Fibroblast of gingiva (primary cell): ENCODE results near the gene COTL1.
"Not testable (repeated sequence)": the region's sequence is repeated elsewhere in the genome, so short reads cannot be mapped to it uniquely, and the experiment has no call there.

ENCODE experiments used
- DNase-seq: peaks from one replicate; pipeline ENCODE4 v3.0.0-alpha.2; 2011; ENCODE audit warnings: low read depth

Gene COTL1

GRCh38 chr16:84643180-84643583 is 25.3 kb upstream of the COTL1 start:
- peak; percentile 92 for DNase-seq

- no peak for DNase-seq
These were observed 23.9 kb upstream of the COTL1 start for GRCh38 chr16:84641643-84642358.

DNA sequence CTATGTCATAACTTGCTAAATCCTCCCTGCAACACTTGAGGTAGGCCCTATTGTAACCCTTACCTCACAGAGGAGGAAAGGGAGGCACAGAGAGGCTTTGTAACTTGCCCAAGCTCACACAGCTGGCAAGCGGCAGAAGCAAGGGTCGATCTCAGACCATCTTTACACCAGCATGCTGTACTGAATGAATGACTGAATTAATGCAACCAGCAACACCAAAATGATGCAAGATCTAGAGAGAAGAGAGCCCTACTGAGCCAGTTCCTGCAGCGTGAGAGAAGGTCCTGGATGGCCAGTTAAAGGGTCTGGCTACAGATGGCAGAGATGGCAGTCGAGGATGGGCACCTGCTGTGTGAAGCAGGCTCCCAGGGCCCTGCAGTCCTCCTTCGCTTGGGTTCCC is 22.3 kb upstream of the COTL1 start:
- no peak for DNase-seq

GRCh38 chr16:84638231-84638806 is 20.4 kb upstream of the COTL1 start:
- no peak for DNase-seq

GRCh38 chr16:84637709-84638108 is 19.8 kb upstream of the COTL1 start:
- DNase-seq, result no peak

- DNase-seq, result no peak
These were observed 17.8 kb upstream of the COTL1 start for GRCh38 chr16:84635702-84636101.

- peak; percentile 93 for DNase-seq
These were observed 15.7 kb upstream of the COTL1 start for GRCh38 chr16:84633622-84634021.

DNA sequence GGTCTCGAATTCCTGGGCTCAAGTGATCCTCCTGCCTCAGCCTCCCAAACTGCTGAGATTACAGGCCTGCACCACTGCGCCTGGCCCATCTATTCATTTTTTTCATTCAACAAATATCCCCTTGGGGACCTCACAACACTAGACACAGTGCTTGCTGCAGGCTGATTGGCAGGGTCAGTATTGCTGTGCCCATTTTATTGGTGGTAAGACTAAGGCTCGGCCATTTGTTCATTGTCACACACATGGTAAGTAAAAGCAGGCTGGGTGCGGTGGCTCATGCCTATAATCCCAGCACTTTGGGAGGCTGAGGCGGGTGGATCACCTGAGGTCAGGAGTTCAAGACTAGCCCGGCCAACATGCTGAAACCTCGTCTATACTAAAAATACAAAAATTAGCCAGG is 15.0 kb upstream of the COTL1 start:
- DNase-seq, result not testable (repeated sequence)

DNA sequence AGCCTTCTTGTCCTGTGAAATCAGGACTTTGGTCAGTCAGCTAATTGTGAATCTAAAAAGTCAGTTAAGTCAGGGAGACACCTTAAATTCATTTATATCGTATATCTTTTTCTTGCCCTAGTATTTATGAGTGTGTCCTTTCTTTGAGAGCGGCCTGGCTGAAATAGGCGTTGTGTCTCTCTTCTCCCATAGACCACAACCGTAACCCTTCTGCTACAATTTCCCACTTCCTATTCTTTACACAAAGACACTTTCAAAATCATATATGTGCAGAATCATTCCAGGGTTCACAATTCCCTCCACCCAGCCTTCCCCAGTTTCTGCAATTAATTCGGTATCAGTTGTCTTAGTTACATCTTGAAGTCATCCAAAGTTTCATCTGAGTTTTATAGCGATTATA is 14.0 kb upstream of the COTL1 start:
- DNase-seq, result no peak

- no peak for DNase-seq
These were observed 13.2 kb upstream of the COTL1 start for GRCh38 chr16:84631153-84631466.

DNA sequence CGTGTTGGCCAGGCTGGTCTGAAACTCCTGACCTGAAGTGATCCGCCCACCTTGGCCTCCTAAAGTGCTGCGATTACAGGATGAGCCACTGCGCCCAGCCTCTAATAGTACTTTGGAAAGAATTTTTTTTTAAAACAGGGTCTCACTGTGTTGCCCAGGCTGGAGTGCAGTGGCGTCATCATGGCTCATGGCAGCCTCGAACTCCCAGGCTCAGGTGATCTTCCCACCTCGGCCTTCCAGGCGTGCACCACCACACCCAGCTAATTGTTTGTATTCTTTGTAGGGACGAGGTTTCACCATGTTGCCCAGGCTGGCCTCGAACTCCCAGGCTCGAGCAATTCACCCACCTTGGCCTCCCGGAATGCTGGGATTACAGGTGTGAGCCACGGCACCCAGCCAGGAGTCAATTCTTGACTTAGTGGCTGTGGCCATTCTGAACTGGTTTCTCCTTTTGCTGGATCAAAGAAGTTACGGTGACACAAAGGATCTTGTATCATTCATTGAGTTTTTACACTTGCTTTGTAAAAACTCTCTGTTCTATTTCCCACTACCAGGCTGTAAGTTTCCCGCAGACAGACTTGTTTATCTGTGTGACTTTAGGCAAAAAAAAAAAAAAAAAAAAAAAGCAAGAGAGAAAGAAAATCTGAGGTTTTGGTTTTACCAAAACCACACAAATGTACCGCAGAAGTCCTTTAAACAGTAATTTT is 12.7 kb upstream of the COTL1 start:
- no peak for DNase-seq

- DNase-seq, result no peak
These were observed 12.1 kb upstream of the COTL1 start for GRCh38 chr16:84630009-84630408.

DNA sequence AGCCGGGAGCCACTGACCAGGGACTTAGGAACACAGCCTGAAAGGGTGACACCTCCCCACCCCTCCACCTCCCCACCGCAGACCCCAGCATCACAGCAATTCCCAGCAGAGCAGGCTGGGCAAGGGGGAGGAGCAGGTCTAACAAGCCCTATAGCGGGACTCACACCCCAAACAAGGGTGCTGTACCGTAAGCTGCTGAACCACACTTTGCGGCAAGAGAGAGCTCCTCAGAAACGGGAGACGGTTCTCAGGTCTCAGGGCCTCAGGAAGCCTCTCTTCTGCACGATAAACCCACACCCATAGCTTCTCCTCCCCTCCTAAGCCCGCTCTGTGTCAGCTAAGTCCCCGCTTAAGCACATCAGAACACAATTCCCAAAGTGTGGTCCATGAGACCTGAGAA is 11.7 kb upstream of the COTL1 start:
- DNase-seq, result no peak

GRCh38 chr16:84628226-84628731 is 10.4 kb upstream of the COTL1 start:
- no peak for DNase-seq

DNA sequence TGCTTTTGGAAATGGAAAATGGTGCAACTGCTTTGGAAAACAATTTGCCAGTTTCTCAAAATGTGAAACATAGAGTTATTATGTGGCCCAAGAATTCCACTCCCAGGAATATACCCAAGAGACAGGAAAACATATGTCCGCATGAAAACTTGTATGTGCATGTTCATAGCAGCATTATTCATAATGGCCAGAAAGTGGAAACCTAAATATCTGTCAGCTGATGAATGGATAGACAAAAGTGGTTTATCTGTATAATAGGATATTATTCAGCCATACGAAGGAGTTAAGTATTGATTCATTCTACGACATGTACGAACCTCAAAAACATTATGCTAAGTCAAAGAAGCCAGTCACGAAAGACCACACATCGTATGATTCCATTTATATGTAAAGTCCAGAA is 7.7 kb upstream of the COTL1 start:
- no peak for DNase-seq

GRCh38 chr16:84620913-84621312 is 3.0 kb upstream of the COTL1 start:
- DNase-seq, result not testable (repeated sequence)

GRCh38 chr16:84618581-84619460 is 943 bp upstream of the COTL1 start:
- peak; percentile 88 for DNase-seq

- DNase-seq, result no peak
These were observed 662 bp downstream of the COTL1 start for GRCh38 chr16:84617041-84617790.

DNA sequence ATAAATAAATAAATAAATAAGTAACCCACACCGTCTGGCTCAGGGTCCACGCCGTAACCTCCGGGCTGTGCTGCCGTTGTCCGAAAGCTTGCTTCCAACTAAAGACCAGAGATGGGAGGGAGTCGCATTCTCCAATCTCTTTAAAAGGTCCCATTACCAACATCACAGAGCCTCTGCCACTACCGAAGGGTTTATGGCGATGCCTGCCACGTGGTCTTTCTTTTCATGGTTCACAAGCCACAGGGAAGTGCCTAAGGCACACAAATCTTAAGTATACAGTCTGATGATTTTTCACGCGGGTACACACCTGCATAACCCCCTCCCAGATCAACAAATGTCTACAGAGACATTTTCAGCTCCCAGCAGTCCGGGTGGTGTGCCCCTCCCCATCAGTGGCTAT is 1.4 kb downstream of the COTL1 start:
- DNase-seq, result no peak

DNA sequence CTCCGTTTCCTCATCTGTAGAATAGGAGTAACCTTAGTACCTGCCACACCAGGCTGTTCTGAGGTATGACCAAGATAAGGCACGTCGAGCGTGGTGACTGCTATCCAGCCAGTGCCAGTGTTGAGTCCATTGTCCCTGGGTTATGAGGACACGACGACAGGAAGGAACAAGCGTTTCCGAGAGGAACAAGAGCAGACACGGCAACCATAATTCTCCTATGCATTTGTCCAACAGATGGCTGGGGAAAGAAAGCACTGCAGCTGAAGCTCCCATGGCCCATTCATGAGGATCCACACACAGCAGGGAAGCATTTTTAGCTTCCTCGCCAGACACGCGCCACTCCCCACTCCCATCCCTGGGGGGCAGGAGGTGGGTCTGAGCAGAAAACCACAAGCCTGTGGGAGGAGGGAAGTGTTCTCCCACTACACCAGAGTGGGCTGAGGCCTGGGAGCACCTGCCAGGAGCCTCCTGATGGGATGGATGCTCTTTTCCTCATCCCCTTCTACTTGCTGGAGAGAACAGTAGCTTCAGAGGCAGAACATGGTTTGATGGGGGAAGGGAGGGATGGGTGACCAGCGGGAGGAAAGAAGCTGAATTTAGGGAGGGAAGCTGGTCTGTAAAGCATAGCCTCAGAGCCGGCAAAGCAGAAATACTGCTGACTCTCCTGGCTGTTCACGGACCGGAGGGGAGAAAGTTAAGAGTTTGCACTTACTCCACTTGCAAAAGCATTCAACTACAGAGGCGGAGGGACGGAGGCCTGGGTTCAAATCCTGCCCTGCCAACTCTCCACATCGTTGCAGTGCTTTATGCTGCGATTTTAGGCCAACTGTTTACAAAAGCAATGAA is 2.7 kb downstream of the COTL1 start:
- no peak for DNase-seq

DNA sequence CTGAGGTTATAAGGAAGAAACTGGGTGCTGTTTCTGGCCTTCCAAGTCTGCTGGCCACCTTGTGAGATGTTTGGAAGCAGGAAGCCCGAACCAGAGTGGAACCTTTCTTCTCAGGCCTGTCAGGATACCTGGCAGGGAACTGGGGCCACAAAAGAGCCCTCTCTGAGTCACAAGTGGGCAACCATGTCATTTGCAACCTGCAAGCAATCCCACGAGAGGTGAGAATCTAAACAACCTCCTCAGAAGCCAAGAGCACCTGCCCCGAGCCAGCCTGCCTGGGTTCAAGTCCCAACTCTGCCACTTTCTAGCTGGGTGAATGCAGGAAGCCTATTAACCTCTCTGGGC is 3.3 kb downstream of the COTL1 start:
- DNase-seq, result no peak
